H1 (cell line): ENCODE measurements around the gene PALM. TPM values are rescaled to one million over a fixed set of nuclear protein-coding genes. Genes with fewer than 3 reads are reported as not detected.

Experiments
- CTCF ChIA-PET: fragments of 300-600 bp; sonication (Branson Sonifier 250); formaldehyde crosslinking; loops from one replicate; lab custom pipeline; 2021; ENCODE audit not compliant: partially characterized antibody; lab: Charles Lee
- POLR2A ChIA-PET: fragments of 300-600 bp; sonication (Branson Sonifier 250); formaldehyde crosslinking; loops from one replicate; lab custom pipeline; 2021; ENCODE audit warnings: inconsistent platforms; ENCODE audit not compliant: partially characterized antibody; lab: Charles Lee
- DNase-seq, 2 experiments: peaks; one replicate each; pipeline versions ENCODE4 v3.0.0 to v3.0.0-alpha.2; 2010 to 2022; ENCODE audit warnings: low spot score in 2 of 2, low read depth in 1 of 2, mixed read lengths in 1 of 2
- FAIRE-seq: peaks from 2 replicates; lab custom pipeline; 2011; peaks lifted over from hg19 to GRCh38; lab: Jason Lieb, UNC
- H2AFZ ChIP-seq: 2 replicates; pipeline ENCODE4 v1.8.1; 2012; ENCODE audit warnings: low read length, inconsistent platforms
- H2AK5ac ChIP-seq: 2 replicates; pipeline ENCODE4 v1.6.1; 2013; ENCODE audit warnings: low read depth, low read length
- H2BK120ac ChIP-seq: replicated peaks from 2 replicates; pipeline ENCODE3; 2013; ENCODE audit warnings: low read depth, low read length, inconsistent platforms
- H2BK12ac ChIP-seq: 2 replicates; pipeline ENCODE4 v1.6.1; 2013; ENCODE audit warnings: low read depth, low read length
- H2BK15ac ChIP-seq: 2 replicates; pipeline ENCODE4 v1.6.1; 2013; ENCODE audit warnings: low read length
- H2BK20ac ChIP-seq: 2 replicates; pipeline ENCODE4 v1.6.1; 2013; ENCODE audit warnings: low read length
- H2BK5ac ChIP-seq: 2 replicates; pipeline ENCODE4 v1.6.1; 2013; ENCODE audit warnings: low read depth, low read length
- H3K14ac ChIP-seq: 2 replicates; pipeline ENCODE4 v1.6.1; 2013; ENCODE audit warnings: inconsistent platforms; ENCODE audit not compliant: insufficient read length
- H3K18ac ChIP-seq: 2 replicates; pipeline ENCODE4 v1.6.1; 2013; ENCODE audit warnings: low read length; ENCODE audit errors: extremely low read depth
- H3K23ac ChIP-seq: 2 replicates; pipeline ENCODE4 v1.6.1; 2013; ENCODE audit warnings: inconsistent platforms; ENCODE audit not compliant: insufficient read length
- H3K23me2 ChIP-seq: 2 replicates; pipeline ENCODE4 v1.6.1; 2013; ENCODE audit warnings: low read depth, low read length
- H3K27ac ChIP-seq: 2 replicates; pipeline ENCODE4 v1.6.1; 2011; ENCODE audit warnings: low read depth, low read length, inconsistent platforms
- H3K27me3 ChIP-seq, 4 experiments: replicated peaks in 1 of 4; 1 replicate in 1 of 4; 2 replicates in 3 of 4; pipeline versions ENCODE4 v1.6.1 to v1.8.1; 2011 to 2013; ENCODE audit warnings: low read length in 3 of 4, mild to moderate bottlenecking in 3 of 4, inconsistent platforms in 2 of 4, mixed read lengths in 2 of 4, moderate library complexity in 1 of 4; ENCODE audit not compliant: control insufficient read depth in 3 of 4, insufficient read depth in 3 of 4; ENCODE audit errors: extremely low read depth in 1 of 4
- H3K36me3 ChIP-seq, 4 experiments: 2 replicates each; pipeline versions ENCODE4 v1.6.1 to v1.8.1; 2011 to 2013; ENCODE audit warnings: mild to moderate bottlenecking in 4 of 4, low read length in 3 of 4, moderate library complexity in 2 of 4, control low read depth in 1 of 4, inconsistent platforms in 1 of 4; ENCODE audit not compliant: insufficient read depth in 4 of 4, control insufficient read depth in 2 of 4
- H3K4ac ChIP-seq: replicated peaks from 2 replicates; pipeline ENCODE3; 2013; ENCODE audit warnings: low read length, low read depth, mixed read lengths, inconsistent platforms; ENCODE audit not compliant: insufficient read length
- H3K4me1 ChIP-seq, 4 experiments: replicated peaks in 1 of 4; 1 replicate in 1 of 4; 2 replicates in 3 of 4; pipeline versions ENCODE4 v1.6.1 to v1.8.1; 2011 to 2013; ENCODE audit warnings: low read length in 3 of 4, inconsistent platforms in 2 of 4, mixed read lengths in 1 of 4; ENCODE audit not compliant: insufficient read depth in 4 of 4, control insufficient read depth in 3 of 4
- H3K4me2 ChIP-seq, 2 experiments: 2 replicates each; pipeline versions ENCODE4 v1.6.1 to v1.8.1; 2011 to 2013; ENCODE audit warnings: low read depth in 2 of 2, low read length in 2 of 2, control low read depth in 1 of 2, inconsistent platforms in 1 of 2, mild to moderate bottlenecking in 1 of 2; ENCODE audit not compliant: insufficient read depth in 1 of 2
- H3K4me3 ChIP-seq, 4 experiments: fragments of 200-600, 300-600 bp in 1 of 4; sonication (generic), shearing (Covaris generic), sonication (Bioruptor Twin) in 1 of 4; 2 replicates each; pipeline versions ENCODE4 v1.5.1 to v1.8.1; 2011 to 2016; ENCODE audit warnings: low read length in 4 of 4, low read depth in 3 of 4, control low read depth in 2 of 4, inconsistent platforms in 2 of 4, mild to moderate bottlenecking in 2 of 4, mixed read lengths in 1 of 4, moderate library complexity in 1 of 4; ENCODE audit not compliant: insufficient read depth in 2 of 4; ENCODE audit errors: extremely low read depth in 1 of 4
- H3K56ac ChIP-seq: replicated peaks from 2 replicates; pipeline ENCODE3; 2013; ENCODE audit warnings: low read depth, mild to moderate bottlenecking, mixed read lengths, low read length, inconsistent platforms; ENCODE audit not compliant: insufficient read length
- H3K79me1 ChIP-seq: 2 replicates; pipeline ENCODE4 v1.6.1; 2013; ENCODE audit warnings: low read depth, low read length, control low read depth
- H3K79me2 ChIP-seq, 2 experiments: 2 replicates each; pipeline versions ENCODE4 v1.6.1 to v1.8.1; 2012 to 2013; ENCODE audit warnings: low read length in 2 of 2, mild to moderate bottlenecking in 2 of 2, inconsistent platforms in 1 of 2; ENCODE audit not compliant: insufficient read depth in 2 of 2, control insufficient read depth in 1 of 2
- H3K9ac ChIP-seq, 4 experiments: replicated peaks in 1 of 4; 1 replicate in 1 of 4; 2 replicates in 3 of 4; pipeline versions ENCODE4 v1.6.1 to v1.8.1; 2011 to 2013; ENCODE audit warnings: low read depth in 3 of 4, low read length in 3 of 4, control low read depth in 2 of 4, mild to moderate bottlenecking in 2 of 4, moderate library complexity in 2 of 4, inconsistent platforms in 1 of 4; ENCODE audit errors: extremely low read depth in 1 of 4
- H3K9me3 ChIP-seq, 2 experiments: 2 replicates each; pipeline versions ENCODE4 v1.6.1 to v1.8.1; 2012 to 2013; ENCODE audit warnings: mild to moderate bottlenecking in 2 of 2, moderate library complexity in 2 of 2, control low read depth in 1 of 2, inconsistent platforms in 1 of 2, low read depth in 1 of 2, low read length in 1 of 2, mixed read lengths in 1 of 2; ENCODE audit not compliant: insufficient read depth in 2 of 2
- H4K20me1 ChIP-seq, 2 experiments: replicated peaks in 1 of 2; 2 replicates each; pipeline versions ENCODE3 to v1.8.1; 2011 to 2013; ENCODE audit warnings: inconsistent platforms in 2 of 2, low read length in 2 of 2, mild to moderate bottlenecking in 1 of 2; ENCODE audit not compliant: insufficient read depth in 2 of 2, control insufficient read depth in 1 of 2
- H4K5ac ChIP-seq: 2 replicates; pipeline ENCODE4 v1.6.1; 2013; ENCODE audit warnings: low read length, low read depth, mixed read lengths, inconsistent platforms; ENCODE audit not compliant: insufficient read length
- H4K8ac ChIP-seq: 2 replicates; pipeline ENCODE4 v1.8.0; 2013; ENCODE audit warnings: mild to moderate bottlenecking, moderate library complexity, low read length, inconsistent platforms; ENCODE audit not compliant: insufficient read depth; ENCODE audit errors: extremely low read depth
- H4K91ac ChIP-seq: replicated peaks from 2 replicates; pipeline ENCODE3; 2013; ENCODE audit warnings: low read length, mixed read lengths, inconsistent platforms; ENCODE audit not compliant: insufficient read length
- HDAC2 ChIP-seq, 2 experiments: fragments of 300-600 bp in 1 of 2; sonication (generic) in 1 of 2; IDR thresholded peaks; 2 replicates each; pipeline ENCODE4 v1.6.1; 2011 to 2012; ENCODE audit warnings: low read depth in 2 of 2, low read length in 2 of 2, mild to moderate bottlenecking in 2 of 2, moderate library complexity in 2 of 2, borderline replicate concordance in 1 of 2, inconsistent platforms in 1 of 2
- JUN ChIP-seq: IDR thresholded peaks from 2 replicates; pipeline ENCODE4 v1.6.1; 2011; ENCODE audit warnings: low read depth, mild to moderate bottlenecking, improper control_type of control experiment, low read length
- WGBS, 2 experiments: shearing (Covaris generic) in 1 of 2; methylation state at CpG; one replicate each; pipeline versions ENCODE4 v1.1.6 to v1.1.7; 2013 to 2015; ENCODE audit warnings: low lambda C conversion rate in 2 of 2, mixed read lengths in 2 of 2, inconsistent platforms in 1 of 2, low coverage in 1 of 2, missing lambda C conversion rate in 1 of 2; ENCODE audit not compliant: insufficient replicate concordance in 2 of 2, insufficient coverage in 1 of 2, insufficient read length in 1 of 2; ENCODE audit errors: extremely low coverage in 1 of 2, missing lambda C conversion rate in 1 of 2; 5-methylcytosine and 5-hydroxymethylcytosine counted together
- polyA plus RNA-seq, 7 experiments: library from polyadenylated mRNA; depleted of rRNA in 3 of 7; stranded (reverse) in 5 of 7; unstranded in 2 of 7; fragments of >200 nt in 5 of 7; fragments of 200-250 nt in 2 of 7; gene quantifications; 1 replicate in 5 of 7; 2 replicates in 1 of 7; 4 replicates in 1 of 7; pipeline versions ENCODE4 v1.2.1 to v1.2.3, GENCODE V29; 2011 to 2013; ENCODE audit warnings: missing spikeins in 2 of 7, mixed read lengths in 2 of 7
- total RNA-seq: library from RNA; stranded (reverse); fragmentation: NEBNext Ultra II Directional; extraction: Animal tissue kit (Norgen Biotek cat#: 25700); gene quantifications from 2 replicates; pipeline ENCODE4 v1.2.1, GENCODE V29; 2021

Gene PALM
- total and polyA plus RNA-seq, 2 of the 8 experiments (the other 6 are each of a cell fraction or from before 2014, with no cell fraction given), result 5.7 to 16.5 TPM

GRCh38 chr19:711254-711653 is 2.5 kb downstream of the PALM start:
- H2BK5ac ChIP-seq, result no peak overlapping the region
- 63% methylated on average over 8 of the region's 8 CpGs; no CpG with 5 or more reads in 1 of the 2 experiments for WGBS, 2 experiments
- H3K79me2 ChIP-seq, result no peaks in the 10 kb centered on the region
- H3K36me3 ChIP-seq, result no peaks in the 10 kb centered on the region
- H3K4ac ChIP-seq, result no peak overlapping the region
- H3K23me2 ChIP-seq, result peaks cover 2% of the 10 kb centered on the region; the same call in 1 of the 2 replicates
- no peak overlapping the region for H3K18ac ChIP-seq
- no peak overlapping the region for H3K56ac ChIP-seq
- ChIA-PET POLR2A (interaction anchor here (0.8 kb wide), 1 partner anchor 10 kb away, joined by 4 read pairs; no protein-coding TSS in a partner anchor), CTCF (interaction anchor here (0.5 to 1.8 kb wide), 8 partner anchors 13 to 44 kb away, joined by 3 to 6 read pairs (median 3); no protein-coding TSS in a partner anchor)
- H2BK120ac ChIP-seq, result no peak overlapping the region
- no peak overlapping the region for H3K27ac ChIP-seq
- no peak overlapping the region for H2AFZ ChIP-seq
- H3K9me3 ChIP-seq, result peaks cover 4 to 6% of the 10 kb centered on the region in 2 experiments; a peak in 2 of 4 replicates
- no peak overlapping the region for H3K14ac ChIP-seq
- H3K4me1 ChIP-seq, result peaks cover 1 to 10% (median 4%) of the 10 kb centered on the region in 4 experiments
- H3K27me3 ChIP-seq, result peaks cover 0 to 2% (median 0%) of the 10 kb centered on the region in 4 experiments; a peak in 2 of 7 replicates
- no peaks in the 10 kb centered on the region; the same call in 1 of the 2 replicates for H3K79me1 ChIP-seq
- no peak overlapping the region for H2AK5ac ChIP-seq
- FAIRE-seq (no peak), DNase-seq (no peak)
- H3K4me2 ChIP-seq, result no peak overlapping the region
- no peak overlapping the region; a peak in 1 of 7 replicates for H3K9ac ChIP-seq
- no peak overlapping the region for H3K23ac ChIP-seq
- H4K20me1 ChIP-seq, result peaks cover 0 to 5% of the 10 kb centered on the region in 2 experiments
- TF ChIP-seq HDAC2 (IDR thresholded peaks at IDR 0.05; ENCODE audit: borderline replicate concordance in 1 of 2, low read depth in 2 of 2, low read length in 2 of 2) (no peak), JUN (no peak)
- H2BK15ac ChIP-seq, result no peak overlapping the region
- H4K5ac ChIP-seq, result no peak overlapping the region
- H4K8ac ChIP-seq, result no peak overlapping the region
- H2BK20ac ChIP-seq, result no peak overlapping the region
- no peak overlapping the region for H3K4me3 ChIP-seq
- H2BK12ac ChIP-seq, result no peak overlapping the region
- H4K91ac ChIP-seq, result no peak overlapping the region
